ENCODE results near the gene BEND4.

BEND4 gene

DNA sequence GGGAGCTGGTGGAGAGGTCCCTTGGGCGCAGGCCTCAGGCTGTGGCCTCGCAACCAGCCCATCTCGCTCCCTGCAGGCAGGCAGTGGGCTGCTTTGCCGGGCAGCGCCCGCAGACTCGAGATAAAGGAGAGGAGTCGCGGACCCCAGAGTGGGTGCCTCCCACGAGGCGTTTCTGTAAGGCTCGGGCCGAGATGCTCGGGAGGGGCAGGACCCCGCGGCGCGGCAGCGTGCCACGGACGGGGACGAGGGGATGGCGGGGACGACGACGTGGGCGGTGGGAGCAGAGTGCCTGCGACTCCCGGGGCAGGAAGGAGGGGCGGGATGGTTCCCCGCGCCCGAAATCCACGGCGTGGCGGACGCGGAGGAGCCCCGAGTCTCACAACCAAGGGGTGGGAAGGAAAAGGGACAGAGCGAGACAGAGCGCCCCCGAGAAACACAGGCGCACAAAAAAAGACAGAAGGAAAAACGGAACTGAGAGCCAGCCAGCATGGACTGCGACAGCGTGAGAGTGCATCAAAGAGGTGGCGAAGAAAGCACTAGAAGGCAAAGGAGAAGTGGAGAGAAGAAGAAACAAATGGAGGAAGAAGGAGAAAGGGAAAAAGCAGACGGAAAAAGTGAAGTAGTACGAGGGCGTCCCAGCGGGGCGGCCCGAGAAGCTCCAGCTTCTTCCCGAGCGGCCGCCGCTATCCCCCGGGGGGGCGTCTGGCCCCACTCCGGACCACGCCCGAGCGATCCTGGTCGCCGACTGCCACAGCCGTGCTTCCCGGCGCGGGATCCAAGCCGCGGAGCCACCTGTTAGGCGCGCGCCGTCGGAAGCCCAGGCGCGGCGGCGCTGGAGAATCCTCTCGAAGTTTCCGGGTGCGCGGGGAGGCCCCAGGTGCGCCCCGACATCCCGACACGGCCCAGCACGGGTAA is 1.5 kb downstream of the BEND4 start:
- no peak overlapping the region for H3K9ac ChIP-seq
- TF ChIP-seq, protein P1, sequence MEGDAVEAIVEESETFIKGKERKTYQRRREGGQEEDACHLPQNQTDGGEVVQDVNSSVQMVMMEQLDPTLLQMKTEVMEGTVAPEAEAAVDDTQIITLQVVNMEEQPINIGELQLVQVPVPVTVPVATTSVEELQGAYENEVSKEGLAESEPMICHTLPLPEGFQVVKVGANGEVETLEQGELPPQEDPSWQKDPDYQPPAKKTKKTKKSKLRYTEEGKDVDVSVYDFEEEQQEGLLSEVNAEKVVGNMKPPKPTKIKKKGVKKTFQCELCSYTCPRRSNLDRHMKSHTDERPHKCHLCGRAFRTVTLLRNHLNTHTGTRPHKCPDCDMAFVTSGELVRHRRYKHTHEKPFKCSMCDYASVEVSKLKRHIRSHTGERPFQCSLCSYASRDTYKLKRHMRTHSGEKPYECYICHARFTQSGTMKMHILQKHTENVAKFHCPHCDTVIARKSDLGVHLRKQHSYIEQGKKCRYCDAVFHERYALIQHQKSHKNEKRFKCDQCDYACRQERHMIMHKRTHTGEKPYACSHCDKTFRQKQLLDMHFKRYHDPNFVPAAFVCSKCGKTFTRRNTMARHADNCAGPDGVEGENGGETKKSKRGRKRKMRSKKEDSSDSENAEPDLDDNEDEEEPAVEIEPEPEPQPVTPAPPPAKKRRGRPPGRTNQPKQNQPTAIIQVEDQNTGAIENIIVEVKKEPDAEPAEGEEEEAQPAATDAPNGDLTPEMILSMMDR (IDR thresholded peaks at IDR 0.05): no peak
- H3K4me1 ChIP-seq: no peaks in the 10 kb centered on the region
- no peak overlapping the region for H2AFZ ChIP-seq
- H3K27me3 ChIP-seq (ENCODE audit: control insufficient read depth, insufficient read depth, low read length): peaks cover 7% of the 10 kb centered on the region
- no peak overlapping the region for H3K4me3 ChIP-seq (ENCODE audit: low read depth, low read length)
- H3K27ac ChIP-seq: no peak overlapping the region
- no peaks in the 10 kb centered on the region for H3K79me2 ChIP-seq
- no peaks in the 10 kb centered on the region for H3K36me3 ChIP-seq (ENCODE audit: control insufficient read depth, insufficient read depth, low read length)
- peak overlapping the region; percentile 76 for H3K4me2 ChIP-seq (ENCODE audit: low read length)
- H3K9me3 ChIP-seq (ENCODE audit: control insufficient read depth, low read length): no peaks in the 10 kb centered on the region

DNA sequence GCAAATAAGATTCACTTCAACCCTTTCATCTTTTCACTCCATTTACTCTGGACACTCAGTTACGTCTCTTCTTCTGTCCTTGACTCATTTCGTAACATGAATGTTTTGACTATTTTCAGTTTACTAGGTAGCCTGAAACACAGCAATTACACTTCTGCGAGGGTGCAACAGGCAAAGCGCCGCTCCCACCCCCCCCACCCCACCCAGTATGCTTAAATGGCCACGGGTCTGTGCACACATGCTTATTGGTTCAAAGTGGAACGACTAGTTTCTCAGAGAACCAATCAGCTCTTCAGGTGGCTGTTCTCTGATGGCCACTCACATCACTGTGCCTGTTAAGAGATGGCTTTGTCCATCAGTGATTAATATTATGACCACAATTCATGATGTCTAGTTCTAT is 3.5 kb downstream of the BEND4 start:
- no peaks in the 10 kb centered on the region for H3K9me3 ChIP-seq (ENCODE audit: control insufficient read depth, low read length)

DNA sequence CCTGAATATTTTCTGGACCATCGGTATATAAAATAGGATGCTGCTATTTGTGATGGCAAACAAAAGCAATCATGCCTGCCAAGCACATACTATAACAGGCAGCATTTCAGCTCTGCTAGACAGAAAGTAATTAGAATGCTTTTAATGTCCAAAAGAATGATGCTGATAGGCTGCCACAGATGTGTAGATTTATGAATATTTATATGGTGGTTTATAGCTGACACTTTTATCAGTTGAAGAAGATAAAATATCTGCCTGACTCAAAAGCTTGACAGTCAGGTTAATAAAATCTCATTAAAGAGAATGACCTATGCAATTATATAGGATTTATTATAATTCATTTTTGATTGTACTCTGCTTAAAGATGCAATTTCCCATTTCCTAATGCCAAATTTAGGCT is 4.0 kb downstream of the BEND4 start:
- Histone ChIP-seq H2AFZ (no peak overlapping the region), H3K4me3 (ENCODE audit: low read depth, low read length) (no peak overlapping the region), H3K9me3 (ENCODE audit: control insufficient read depth, low read length) (no peaks in the 10 kb centered on the region), H3K4me1 (no peaks in the 10 kb centered on the region), H3K36me3 (ENCODE audit: control insufficient read depth, insufficient read depth, low read length) (no peaks in the 10 kb centered on the region), H3K9ac (no peak overlapping the region), H3K79me2 (no peaks in the 10 kb centered on the region), H3K4me2 (ENCODE audit: low read length) (no peak overlapping the region), H3K27ac (no peak overlapping the region), H3K27me3 (ENCODE audit: control insufficient read depth, insufficient read depth, low read length) (peaks cover 7% of the 10 kb centered on the region)
- TF ChIP-seq, protein P1 (IDR thresholded peaks at IDR 0.05): no peak

More for the DNA sequence above, 3.5 kb downstream of the BEND4 start:
- Histone ChIP-seq H3K9ac (no peak overlapping the region), H3K27me3 (ENCODE audit: control insufficient read depth, insufficient read depth, low read length) (peaks cover 7% of the 10 kb centered on the region), H3K4me2 (ENCODE audit: low read length) (no peak overlapping the region), H3K27ac (no peak overlapping the region), H3K4me3 (ENCODE audit: low read depth, low read length) (no peak overlapping the region), H3K79me2 (no peaks in the 10 kb centered on the region), H2AFZ (no peak overlapping the region), H3K36me3 (ENCODE audit: control insufficient read depth, insufficient read depth, low read length) (no peaks in the 10 kb centered on the region), H3K4me1 (no peaks in the 10 kb centered on the region)
- TF ChIP-seq, protein P1 (IDR thresholded peaks at IDR 0.05): no peak

DNA sequence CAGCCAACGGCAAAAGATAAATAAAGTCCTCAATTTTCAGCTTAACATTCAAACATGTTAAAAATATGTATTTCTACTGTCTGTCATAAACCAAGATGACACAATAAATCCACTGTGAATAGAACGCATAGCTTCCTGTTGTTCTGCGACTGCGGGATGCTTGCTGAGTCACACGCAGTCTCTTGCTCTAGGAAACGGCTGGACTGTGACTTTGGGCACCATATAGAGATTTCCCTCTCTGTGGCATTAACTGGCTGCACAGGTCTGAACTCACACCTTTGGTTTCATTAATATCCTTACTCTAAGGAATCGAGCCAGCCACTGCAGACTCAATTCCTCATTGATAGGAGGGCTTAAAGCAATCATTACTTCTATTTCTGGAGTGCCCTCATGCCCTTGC is 8.4 kb downstream of the BEND4 start:
- no peaks in the 10 kb centered on the region for H3K27me3 ChIP-seq (ENCODE audit: control insufficient read depth, insufficient read depth, low read length)
- no peaks in the 10 kb centered on the region for H3K9me3 ChIP-seq (ENCODE audit: control insufficient read depth, low read length)
- H2AFZ ChIP-seq: no peak overlapping the region
- no peaks in the 10 kb centered on the region for H3K4me1 ChIP-seq
- H3K27ac ChIP-seq: no peak overlapping the region
- H3K79me2 ChIP-seq: no peaks in the 10 kb centered on the region
- H3K9ac ChIP-seq: no peak overlapping the region
- TF ChIP-seq, protein P1 (IDR thresholded peaks at IDR 0.05): no peak
- H3K36me3 ChIP-seq (ENCODE audit: control insufficient read depth, insufficient read depth, low read length): no peaks in the 10 kb centered on the region
- no peak overlapping the region for H3K4me3 ChIP-seq (ENCODE audit: low read depth, low read length)
- H3K4me2 ChIP-seq (ENCODE audit: low read length): no peak overlapping the region

DNA sequence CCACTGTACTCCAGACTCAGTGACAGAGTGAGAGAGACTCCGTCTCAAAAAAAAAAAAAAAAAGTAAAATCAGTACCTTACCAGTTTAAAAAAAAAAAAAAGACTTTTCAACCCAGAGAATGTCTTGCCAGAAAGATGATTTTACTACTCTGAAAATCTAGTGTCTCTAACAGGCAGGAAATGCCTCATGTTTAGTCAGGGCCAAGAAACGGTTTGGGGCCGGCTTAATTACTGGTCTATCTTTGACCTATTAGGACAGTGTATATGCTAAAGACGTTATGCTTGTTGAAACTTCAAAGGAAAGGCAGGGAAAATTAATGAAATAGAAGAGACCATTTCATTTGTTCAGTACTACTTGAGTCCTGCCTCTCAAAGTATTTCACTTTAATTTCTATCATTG is 9.9 kb downstream of the BEND4 start:
- Histone ChIP-seq H3K27ac (no peak overlapping the region), H3K4me3 (ENCODE audit: low read depth, low read length) (no peak overlapping the region), H3K9ac (no peak overlapping the region), H3K79me2 (no peaks in the 10 kb centered on the region), H2AFZ (no peak overlapping the region), H3K4me1 (no peaks in the 10 kb centered on the region), H3K36me3 (ENCODE audit: control insufficient read depth, insufficient read depth, low read length) (no peaks in the 10 kb centered on the region), H3K27me3 (ENCODE audit: control insufficient read depth, insufficient read depth, low read length) (no peaks in the 10 kb centered on the region), H3K4me2 (ENCODE audit: low read length) (no peak overlapping the region), H3K9me3 (ENCODE audit: control insufficient read depth, low read length) (no peaks in the 10 kb centered on the region)
- TF ChIP-seq, protein P1 (IDR thresholded peaks at IDR 0.05): no peak
